IMR-90 (cell line): ENCODE data around the gene SLC5A2. TPM values are rescaled to one million over a fixed set of nuclear protein-coding genes. Genes with fewer than 3 reads are reported as not detected.

Source experiments
- ATAC-seq: fragments of 200-7000 bp; cut with Tn5 transposase; 2 replicates; pipeline ENCODE4 v1.9.1; 2020; ENCODE audit warnings: low read depth, mild to moderate bottlenecking, moderate library complexity
- BruUV-seq: library from RNA; stranded (reverse); fragments of 400-500 nt; replicated peaks from 2 replicates; lab custom pipeline; 2021; lab: Mats Ljungman, UMichigan
- CTCF ChIA-PET: fragments of 300-600 bp; formaldehyde crosslinking; extraction: SDS; loops from one replicate; lab custom pipeline; 2021; ENCODE audit warnings: antibody characterized with exemption; lab: Yijun Ruan, JAX
- POLR2A ChIA-PET: fragments of 300-600 bp; sonication (Branson Sonifier 250); formaldehyde crosslinking; loops from one replicate; lab custom pipeline; 2022; ENCODE audit warnings: antibody characterized with exemption; ENCODE audit not compliant: unreplicated experiment; lab: Charles Lee
- DNase-seq: peaks from one replicate; pipeline ENCODE4 v3.0.0; 2013
- H2AFZ ChIP-seq: replicated peaks from 2 replicates; pipeline ENCODE3; 2013; ENCODE audit warnings: low read length, mild to moderate bottlenecking; ENCODE audit not compliant: poor library complexity
- H2AK5ac ChIP-seq: 2 replicates; pipeline ENCODE4 v1.6.1; 2013; ENCODE audit warnings: low read depth, low read length, inconsistent platforms
- H2AK9ac ChIP-seq: replicated peaks from 2 replicates; pipeline ENCODE3; 2013; ENCODE audit warnings: mild to moderate bottlenecking, low read depth, low read length, moderate library complexity; ENCODE audit not compliant: poor library complexity
- H2BK120ac ChIP-seq: 2 replicates; pipeline ENCODE4 v1.6.1; 2013; ENCODE audit warnings: low read depth, low read length, inconsistent platforms
- H2BK15ac ChIP-seq: 3 replicates; pipeline ENCODE4 v1.6.1; 2013; ENCODE audit warnings: low read depth, low read length, inconsistent platforms
- H2BK20ac ChIP-seq: 2 replicates; pipeline ENCODE4 v1.6.1; 2013; ENCODE audit warnings: low read depth, mild to moderate bottlenecking, inconsistent platforms, low read length, moderate library complexity
- H2BK5ac ChIP-seq: 2 replicates; pipeline ENCODE4 v1.6.1; 2013; ENCODE audit warnings: mild to moderate bottlenecking, low read depth, low read length, inconsistent platforms; ENCODE audit not compliant: poor library complexity, severe bottlenecking
- H3K14ac ChIP-seq: replicated peaks from 2 replicates; pipeline ENCODE4 v1.6.1; 2013; ENCODE audit warnings: low read depth, low read length, inconsistent platforms
- H3K18ac ChIP-seq: 2 replicates; pipeline ENCODE4 v1.6.1; 2013; ENCODE audit warnings: low read depth, low read length, control low read depth
- H3K23ac ChIP-seq: 2 replicates; pipeline ENCODE4 v1.6.1; 2013; ENCODE audit warnings: low read depth, low read length, inconsistent platforms
- H3K27ac ChIP-seq: 2 replicates; pipeline ENCODE4 v1.5.1; 2013; ENCODE audit warnings: mild to moderate bottlenecking, control low read depth, low read length; ENCODE audit not compliant: insufficient read depth
- H3K27me3 ChIP-seq: 2 replicates; pipeline ENCODE4 v1.6.1; 2013; ENCODE audit warnings: low read length; ENCODE audit not compliant: control insufficient read depth, insufficient read depth
- H3K36me3 ChIP-seq: 2 replicates; pipeline ENCODE4 v1.6.1; 2013; ENCODE audit warnings: low read length, mixed read lengths; ENCODE audit not compliant: control insufficient read depth, insufficient read depth
- H3K4ac ChIP-seq: 2 replicates; pipeline ENCODE4 v1.6.1; 2013; ENCODE audit warnings: low read depth, low read length, inconsistent platforms
- H3K4me1 ChIP-seq: 2 replicates; pipeline ENCODE4 v1.6.1; 2013; ENCODE audit warnings: low read length, mixed read lengths; ENCODE audit not compliant: control insufficient read depth, insufficient read depth
- H3K4me2 ChIP-seq: 2 replicates; pipeline ENCODE4 v1.6.1; 2013; ENCODE audit warnings: low read depth, mild to moderate bottlenecking, control low read depth, low read length, moderate library complexity
- H3K4me3 ChIP-seq: 2 replicates; pipeline ENCODE4 v1.5.1; 2013; ENCODE audit warnings: low read depth, mild to moderate bottlenecking, control low read depth, low read length, moderate library complexity; ENCODE audit not compliant: insufficient read depth
- H3K56ac ChIP-seq: 2 replicates; pipeline ENCODE4 v1.6.1; 2013; ENCODE audit warnings: low read length, inconsistent platforms; ENCODE audit not compliant: insufficient read depth; ENCODE audit errors: extremely low read depth
- H3K79me1 ChIP-seq, 2 experiments: 2 replicates each; pipeline ENCODE4 v1.6.1; 2013; ENCODE audit warnings: low read length in 2 of 2, inconsistent platforms in 1 of 2, low read depth in 1 of 2
- H3K9ac ChIP-seq: 2 replicates; pipeline ENCODE4 v1.6.1; 2013; ENCODE audit warnings: low read depth, low read length, control low read depth
- H3K9me1 ChIP-seq: 2 replicates; pipeline ENCODE4 v1.6.1; 2013; ENCODE audit warnings: low read length, inconsistent platforms; ENCODE audit not compliant: insufficient read depth
- H3K9me3 ChIP-seq: 2 replicates; pipeline ENCODE4 v1.6.1; 2013; ENCODE audit warnings: low read length; ENCODE audit not compliant: control insufficient read depth, insufficient read depth
- H4K20me1 ChIP-seq: 2 replicates; pipeline ENCODE4 v1.6.1; 2013; ENCODE audit warnings: low read length, inconsistent platforms; ENCODE audit not compliant: insufficient read depth
- H4K5ac ChIP-seq: 2 replicates; pipeline ENCODE4 v1.6.1; 2013; ENCODE audit warnings: mild to moderate bottlenecking, low read depth, low read length, control low read depth
- H4K8ac ChIP-seq, 2 experiments: 2 replicates each; pipeline ENCODE4 v1.6.1; 2013; ENCODE audit warnings: low read depth in 2 of 2, low read length in 2 of 2, control low read depth in 1 of 2, inconsistent platforms in 1 of 2
- H4K91ac ChIP-seq: 2 replicates; pipeline ENCODE4 v1.6.1; 2013; ENCODE audit warnings: low read depth, low read length, inconsistent platforms; ENCODE audit not compliant: insufficient read depth
- BHLHE40 ChIP-seq: fragments of 150-350 bp; IDR thresholded peaks from 2 replicates; pipeline ENCODE4 v1.6.1; 2016; ENCODE audit warnings: mild to moderate bottlenecking, low read depth, low read length
- CEBPB ChIP-seq: IDR thresholded peaks from 2 replicates; pipeline ENCODE4 v1.6.1; 2012; ENCODE audit warnings: low read depth, low read length, improper control_type of control experiment
- CHD1 ChIP-seq: IDR thresholded peaks from 2 replicates; pipeline ENCODE4 v1.6.1; 2012; ENCODE audit warnings: low read depth, low read length, improper control_type of control experiment
- CTCF ChIP-seq: conservative IDR thresholded peaks from 2 replicates; pipeline ENCODE4 v1.5.1; 2012; ENCODE audit warnings: mild to moderate bottlenecking, low read depth, low read length, improper control_type of control experiment
- ELK1 ChIP-seq: fragments of 150-350 bp; IDR thresholded peaks from 2 replicates; pipeline ENCODE4 v1.6.1; 2016; ENCODE audit warnings: low read depth, mild to moderate bottlenecking, low read length, moderate library complexity, borderline replicate concordance
- MAZ ChIP-seq: IDR thresholded peaks from 2 replicates; pipeline ENCODE4 v1.6.1; 2012; ENCODE audit warnings: low read depth, mild to moderate bottlenecking, low read length, improper control_type of control experiment, moderate library complexity, borderline replicate concordance
- MXI1 ChIP-seq: IDR thresholded peaks from 2 replicates; pipeline ENCODE4 v1.6.1; 2012; ENCODE audit warnings: low read depth, mild to moderate bottlenecking, low read length, moderate library complexity, borderline replicate concordance
- NFE2L2 ChIP-seq: fragments of 150-350 bp; IDR thresholded peaks from 2 replicates; pipeline ENCODE4 v1.6.1; 2016; ENCODE audit warnings: low read depth, mild to moderate bottlenecking, low read length
- POLR2A ChIP-seq: IDR thresholded peaks from 2 replicates; pipeline ENCODE4 v1.6.1; 2012; ENCODE audit warnings: mild to moderate bottlenecking, low read depth, low read length
- RAD21 ChIP-seq: IDR thresholded peaks from 2 replicates; pipeline ENCODE4 v1.6.1; 2012; ENCODE audit warnings: low read length, improper control_type of control experiment
- RFX5 ChIP-seq: IDR thresholded peaks from 2 replicates; pipeline ENCODE4 v1.8.0; 2012; ENCODE audit warnings: low read depth, mild to moderate bottlenecking, low read length, moderate library complexity
- SMC3 ChIP-seq: fragments of 150-350 bp; IDR thresholded peaks from 2 replicates; pipeline ENCODE4 v1.6.1; 2016; ENCODE audit warnings: low read depth, mild to moderate bottlenecking, antibody characterized with exemption, low read length, moderate library complexity
- USF2 ChIP-seq: fragments of 150-350 bp; IDR thresholded peaks from 2 replicates; pipeline ENCODE4 v1.6.1; 2017; ENCODE audit warnings: mild to moderate bottlenecking, antibody characterized with exemption, low read length, low read depth
- WGBS, 2 experiments: methylation state at CpG; one replicate each; pipeline versions ENCODE4 v1.1.5 to v1.1.7; 2013; ENCODE audit warnings: missing lambda C conversion rate in 2 of 2; ENCODE audit not compliant: insufficient read length in 1 of 2; ENCODE audit errors: extremely low coverage in 2 of 2; 5-methylcytosine and 5-hydroxymethylcytosine counted together
- dilution Hi-C: fragments of 300-500 bp; cut with HindIII; formaldehyde crosslinking; loops from one replicate; pipeline ENCODE4 v1.14.3; 2018; ENCODE audit warnings: low sequenced_read_pairs; ENCODE audit not compliant: unreplicated experiment
- in situ Hi-C: fragments of 300-500 bp; cut with MboI; formaldehyde crosslinking; loops from 3 replicates; pipeline ENCODE4 v1.14.3; 2019; ENCODE audit warnings: low sequenced_read_pairs, inconsistent platforms, mixed read lengths
- intact Hi-C: fragments of 100-400 bp; cut with micrococcal nuclease; formaldehyde crosslinking; loops from 2 replicates; pipeline ENCODE4 v1.10.0; 2022
- polyA plus RNA-seq, 3 experiments: library from polyadenylated mRNA; depleted of rRNA; stranded (reverse); fragments of >200 nt; gene quantifications; 2 replicates each; pipeline ENCODE4 v1.2.3, GENCODE V29; 2012; ENCODE audit warnings: low replicate concordance in 1 of 3
- total RNA-seq: library from RNA; depleted of rRNA; stranded (reverse); fragments of >200 nt; gene quantifications from 2 replicates; pipeline ENCODE4 v1.2.3, GENCODE V29; 2012

The SLC5A2 gene
- total and polyA plus RNA-seq, 2 of the 4 experiments (the other 2 are of a cell fraction), result not detected

- Histone ChIP-seq H3K4me3 (no peak overlapping the region), H3K27ac (no peak overlapping the region), H2BK20ac (no peak overlapping the region), H4K91ac (no peak overlapping the region), H3K27me3 (peaks cover 8% of the 10 kb centered on the region), H3K4ac (no peak overlapping the region), H4K5ac (no peak overlapping the region), H3K56ac (no peak overlapping the region), H4K8ac (no peak overlapping the region), H3K18ac (no peak overlapping the region), H2AK5ac (no peak overlapping the region), H3K4me2 (no peak overlapping the region), H3K79me1 (no peaks in the 10 kb centered on the region), H3K14ac (no peak overlapping the region), H2BK120ac (no peak overlapping the region), H4K20me1 (no peaks in the 10 kb centered on the region), H3K23ac (no peak overlapping the region), H3K4me1 (no peaks in the 10 kb centered on the region), H3K9me1 (no peaks in the 10 kb centered on the region), H2BK5ac (no peak overlapping the region), H2AFZ (no peak overlapping the region), H3K36me3 (no peaks in the 10 kb centered on the region), H3K9me3 (peaks cover 1% of the 10 kb centered on the region; the same call in 1 of the 2 replicates), H3K9ac (no peak overlapping the region), H2BK15ac (no peak overlapping the region), H2AK9ac (no peak overlapping the region)
- TF ChIP-seq RFX5 (no peak), CHD1 (no peak), SMC3 (no peak), CEBPB (no peak), MXI1 (no peak), MAZ (no peak), ELK1 (no peak), BHLHE40 (no peak), RAD21 (no peak), CTCF (no peak), USF2 (no peak), POLR2A (no peak), NFE2L2 (no peak)
- no peak for ATAC-seq
- ChIA-PET CTCF (no interaction called here), POLR2A (no interaction called here)
- dilution Hi-C loops (no loop called here), in situ Hi-C loops (loop anchor here (25.0 kb wide), 1 partner anchor 192 kb away; a partner anchor contains a TSS), intact Hi-C loops (no loop called here)
- no CpG with 5 or more reads among the region's 2 CpGs for WGBS, 2 experiments
- no peak for DNase-seq
- no TSS peak for BruUV-seq
Measured at GRCh38 chr16:31519759-31520431, 37.0 kb downstream of the SLC5A2 start.
